Endothelial cell (in vitro differentiated cells): ENCODE data around the gene IRAK2. TPM values are rescaled to one million over a fixed set of nuclear protein-coding genes. Genes with fewer than 3 reads are reported as not detected.
"Not testable (repeated sequence)": the region's sequence is repeated elsewhere in the genome, so short reads cannot be mapped to it uniquely, and the experiment has no call there.

Experiments
- DNase-seq: peaks from one replicate; pipeline ENCODE4 v3.0.0; 2021; ENCODE audit warnings: low spot score
- H3K27ac Mint-ChIP-seq: one replicate; pipeline ENCODE4 v1.8.0; 2021; ENCODE audit warnings: mixed read lengths, inconsistent platforms; ENCODE audit not compliant: unreplicated experiment
- H3K27me3 Mint-ChIP-seq: one replicate; pipeline ENCODE4 v1.8.0; 2021; ENCODE audit warnings: mild to moderate bottlenecking, moderate library complexity, mixed read lengths, inconsistent platforms; ENCODE audit not compliant: unreplicated experiment
- H3K36me3 Mint-ChIP-seq: one replicate; pipeline ENCODE4 v1.8.0; 2021; ENCODE audit warnings: mild to moderate bottlenecking, low read depth, mixed read lengths, inconsistent platforms; ENCODE audit not compliant: unreplicated experiment
- H3K4me1 Mint-ChIP-seq: one replicate; pipeline ENCODE4 v1.8.0; 2021; ENCODE audit warnings: mild to moderate bottlenecking, mixed read lengths, inconsistent platforms; ENCODE audit not compliant: unreplicated experiment
- H3K4me3 Mint-ChIP-seq: one replicate; pipeline ENCODE4 v1.8.0; 2021; ENCODE audit warnings: mild to moderate bottlenecking, mixed read lengths, inconsistent platforms; ENCODE audit not compliant: unreplicated experiment
- H3K9me3 Mint-ChIP-seq: one replicate; pipeline ENCODE4 v1.8.0; 2021; ENCODE audit warnings: mixed read lengths, inconsistent platforms; ENCODE audit not compliant: unreplicated experiment
- CTCF ChIP-seq: fragments of 200-600 bp; sonication (generic); IDR thresholded peaks from one replicate; pipeline ENCODE4 v1.5.0; 2021; ENCODE audit warnings: antibody characterized with exemption; ENCODE audit not compliant: unreplicated experiment
- total RNA-seq: library from RNA; stranded (reverse); fragmentation: NEBNext Ultra II Directional; extraction: Animal tissue kit (Norgen Biotek cat#: 25700); gene quantifications from one replicate; pipeline ENCODE4 v1.2.1, GENCODE V29; 2021; ENCODE audit not compliant: unreplicated experiment

Gene IRAK2
- total RNA-seq, 1 donor from 2014 or later, result 1.1 TPM

GRCh38 chr3:10150987-10151386, 13.7 kb upstream of the IRAK2 start:
- peaks cover 34% of the 10 kb centered on the region for H3K36me3 Mint-ChIP-seq
- H3K4me3 Mint-ChIP-seq, result no peak overlapping the region
- H3K27ac Mint-ChIP-seq, result no peak overlapping the region
- no peak for DNase-seq
- H3K4me1 Mint-ChIP-seq, result no peaks in the 10 kb centered on the region
- H3K9me3 Mint-ChIP-seq, result no peaks in the 10 kb centered on the region
- TF ChIP-seq CTCF, result no peak
- no peaks in the 10 kb centered on the region for H3K27me3 Mint-ChIP-seq

- no peaks in the 10 kb centered on the region for H3K4me1 Mint-ChIP-seq
- no peaks in the 10 kb centered on the region for H3K9me3 Mint-ChIP-seq
- TF ChIP-seq CTCF, result no peak
- peaks cover 1% of the 10 kb centered on the region for H3K27me3 Mint-ChIP-seq
- no peak overlapping the region for H3K27ac Mint-ChIP-seq
- no peak overlapping the region for H3K4me3 Mint-ChIP-seq
- H3K36me3 Mint-ChIP-seq, result peaks cover 28% of the 10 kb centered on the region
- DNase-seq, result no peak
Observed at GRCh38 chr3:10154335-10155122, 10.2 kb upstream of the IRAK2 start.

GRCh38 chr3:10155123-10155472, 9.6 kb upstream of the IRAK2 start:
- DNase-seq, result no peak
- H3K27ac Mint-ChIP-seq, result no peak overlapping the region
- H3K4me1 Mint-ChIP-seq, result no peaks in the 10 kb centered on the region
- peaks cover 1% of the 10 kb centered on the region for H3K27me3 Mint-ChIP-seq
- no peaks in the 10 kb centered on the region for H3K9me3 Mint-ChIP-seq
- no peak for TF ChIP-seq CTCF
- no peak overlapping the region for H3K4me3 Mint-ChIP-seq
- peaks cover 22% of the 10 kb centered on the region for H3K36me3 Mint-ChIP-seq

DNA sequence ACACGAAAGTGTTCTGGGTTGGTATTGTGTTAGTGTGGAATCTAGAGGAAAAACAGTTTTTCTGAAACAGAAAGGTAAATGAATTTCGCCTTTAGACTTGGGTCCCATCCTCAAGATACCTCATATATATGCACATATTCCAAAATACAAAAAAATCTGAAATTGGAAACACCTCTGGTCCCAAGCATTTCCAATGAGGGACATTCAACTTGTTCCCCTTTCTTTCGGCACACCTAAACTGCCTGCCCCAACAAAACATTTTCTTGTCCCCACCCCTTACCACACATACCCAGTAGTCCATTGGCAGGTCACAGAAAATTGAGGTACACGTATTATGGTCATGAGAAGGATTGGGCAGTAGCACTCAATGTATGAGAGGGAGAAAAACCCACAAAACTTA, 9.1 kb upstream of the IRAK2 start:
- Mint-ChIP-seq H3K4me3 (no peak overlapping the region), H3K9me3 (no peaks in the 10 kb centered on the region), H3K4me1 (no peaks in the 10 kb centered on the region), H3K27ac (no peak overlapping the region), H3K36me3 (peaks cover 17% of the 10 kb centered on the region), H3K27me3 (peaks cover 1% of the 10 kb centered on the region)
- no peak for TF ChIP-seq CTCF
- DNase-seq, result no peak

DNA sequence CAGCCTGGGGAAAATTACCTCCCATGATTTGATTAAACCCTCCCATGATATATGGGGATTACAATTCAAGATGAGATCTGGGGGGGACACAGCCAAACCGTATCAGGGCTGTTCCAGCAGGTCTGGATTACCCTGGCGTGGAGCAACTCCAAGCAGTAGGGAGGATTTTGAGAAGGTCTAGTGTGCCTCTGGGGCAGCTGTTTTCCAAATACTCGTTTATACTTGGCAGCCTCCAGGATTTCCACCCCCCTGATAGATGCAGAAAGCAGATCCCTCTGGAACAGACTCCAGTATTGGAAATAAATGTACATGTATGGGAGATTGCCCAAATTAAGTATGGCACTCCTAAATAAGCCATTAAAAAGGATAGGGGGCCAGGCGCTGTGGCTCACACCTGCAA, 7.7 kb upstream of the IRAK2 start:
- Mint-ChIP-seq H3K4me3 (no peak overlapping the region), H3K36me3 (peaks cover 11% of the 10 kb centered on the region), H3K4me1 (no peaks in the 10 kb centered on the region), H3K27ac (no peak overlapping the region), H3K9me3 (no peaks in the 10 kb centered on the region), H3K27me3 (peaks cover 1% of the 10 kb centered on the region)
- DNase-seq, result no peak
- TF ChIP-seq CTCF, result no peak

DNA sequence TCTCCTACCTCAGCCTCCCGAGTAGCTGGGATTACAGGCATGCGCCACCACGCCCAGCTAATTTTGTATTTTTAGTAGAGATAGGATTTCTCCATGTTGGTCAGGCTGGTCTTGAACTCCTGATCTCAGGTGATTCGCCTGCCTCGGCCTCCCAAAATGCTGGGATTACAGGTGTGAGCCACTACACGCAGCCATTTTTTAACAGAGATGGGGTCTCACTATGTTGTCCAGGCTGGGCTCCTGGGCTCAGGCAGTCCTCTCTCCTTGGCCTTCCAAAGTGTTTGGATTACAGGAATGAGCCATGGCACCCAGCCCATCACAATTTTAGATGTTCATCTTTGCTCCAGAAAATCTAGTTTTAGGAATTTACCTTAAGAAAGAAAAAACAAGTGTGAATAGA, 6.2 kb upstream of the IRAK2 start:
- not testable (repeated sequence) for H3K4me1 Mint-ChIP-seq, H3K9me3 Mint-ChIP-seq, H3K36me3 Mint-ChIP-seq, H3K27me3 Mint-ChIP-seq, H3K27ac Mint-ChIP-seq, DNase-seq, H3K4me3 Mint-ChIP-seq
